Transverse colon (tissue), 4 donors: Measurements from ENCODE around the gene HAGH.

Experiments used
- EP300 ChIP-seq: sonication (generic); formaldehyde crosslinking; IDR thresholded peaks from one replicate; pipeline ENCODE4 v1.6.1; 2017; ENCODE audit warnings: antibody characterized with exemption, low read depth
- POLR2A ChIP-seq: fragments of 450-650 bp; IDR thresholded peaks from one replicate; pipeline ENCODE4 v1.6.1; 2016; ENCODE audit warnings: antibody characterized with exemption, mild to moderate bottlenecking, moderate library complexity
- POLR2AphosphoS5 ChIP-seq, 3 donors: sonication (generic); formaldehyde crosslinking; IDR thresholded peaks; one replicate each; pipeline ENCODE4 v1.6.1; 2016; ENCODE audit warnings: antibody characterized with exemption in 3 of 3
- TF ChIP-seq, protein P1 (sequence below), 5 experiments: fragments of 200-600 bp in 3 of 5; fragments of 450-650 bp in 2 of 5; sonication (generic) in 3 of 5; IDR thresholded peaks; 1 replicate in 2 of 5; 2 replicates in 3 of 5; pipeline ENCODE4 v1.5.1; 2016 to 2017; ENCODE audit warnings: antibody characterized with exemption in 5 of 5, inconsistent platforms in 3 of 5, mild to moderate bottlenecking in 2 of 5, moderate library complexity in 1 of 5

DNA sequence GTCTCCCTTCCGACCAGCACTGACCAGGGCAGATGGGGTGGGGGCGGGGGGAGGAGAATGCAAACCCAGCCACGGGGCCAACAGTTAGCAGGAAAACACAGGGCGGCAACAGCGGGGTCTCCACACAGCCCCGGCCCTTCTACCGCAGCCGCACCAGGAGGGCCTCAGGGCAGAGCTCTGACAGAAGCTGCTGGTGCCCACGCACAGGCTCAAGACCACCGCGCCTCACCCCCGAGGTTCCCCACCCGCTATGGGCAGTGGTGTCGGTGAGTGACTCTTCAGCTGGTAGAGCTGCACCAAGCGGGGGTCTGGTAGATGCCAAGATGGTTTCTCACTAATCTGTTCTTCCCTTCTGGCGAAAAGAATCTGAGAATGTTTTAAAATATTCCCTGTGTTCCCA lies 16.1 kb downstream of the HAGH start:
- no peak for TF ChIP-seq POLR2A
- TF ChIP-seq, protein P1, sequence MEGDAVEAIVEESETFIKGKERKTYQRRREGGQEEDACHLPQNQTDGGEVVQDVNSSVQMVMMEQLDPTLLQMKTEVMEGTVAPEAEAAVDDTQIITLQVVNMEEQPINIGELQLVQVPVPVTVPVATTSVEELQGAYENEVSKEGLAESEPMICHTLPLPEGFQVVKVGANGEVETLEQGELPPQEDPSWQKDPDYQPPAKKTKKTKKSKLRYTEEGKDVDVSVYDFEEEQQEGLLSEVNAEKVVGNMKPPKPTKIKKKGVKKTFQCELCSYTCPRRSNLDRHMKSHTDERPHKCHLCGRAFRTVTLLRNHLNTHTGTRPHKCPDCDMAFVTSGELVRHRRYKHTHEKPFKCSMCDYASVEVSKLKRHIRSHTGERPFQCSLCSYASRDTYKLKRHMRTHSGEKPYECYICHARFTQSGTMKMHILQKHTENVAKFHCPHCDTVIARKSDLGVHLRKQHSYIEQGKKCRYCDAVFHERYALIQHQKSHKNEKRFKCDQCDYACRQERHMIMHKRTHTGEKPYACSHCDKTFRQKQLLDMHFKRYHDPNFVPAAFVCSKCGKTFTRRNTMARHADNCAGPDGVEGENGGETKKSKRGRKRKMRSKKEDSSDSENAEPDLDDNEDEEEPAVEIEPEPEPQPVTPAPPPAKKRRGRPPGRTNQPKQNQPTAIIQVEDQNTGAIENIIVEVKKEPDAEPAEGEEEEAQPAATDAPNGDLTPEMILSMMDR (IDR thresholded peaks at IDR 0.05): no peak
- TF ChIP-seq EP300: no peak
- no peak for TF ChIP-seq POLR2AphosphoS5 (IDR thresholded peaks at IDR 0.05)
